H4 (cell line): Measurements from ENCODE around the gene MAP2K1. TPM values are rescaled to one million over a fixed set of nuclear protein-coding genes. Genes with fewer than 3 reads are reported as not detected.
"Not testable (repeated sequence)": the region's sequence is repeated elsewhere in the genome, so short reads cannot be mapped to it uniquely, and the experiment has no call there.

ENCODE experiments used
- DNase-seq: peaks from one replicate; pipeline ENCODE4 v3.0.0-alpha.2; 2015; ENCODE audit warnings: low spot score
- total RNA-seq: library from RNA; depleted of rRNA; stranded (reverse); fragments of >200 nt; shearing (Covaris generic); gene quantifications from 2 replicates; pipeline ENCODE4 v1.2.3, GENCODE V29; 2014

MAP2K1 gene
- total RNA-seq, 1 experiment from 2014 or later: 27.7 TPM

- no peak for DNase-seq
These were observed 38.4 kb downstream of the MAP2K1 start for GRCh38 chr15:66424963-66425612.

DNA sequence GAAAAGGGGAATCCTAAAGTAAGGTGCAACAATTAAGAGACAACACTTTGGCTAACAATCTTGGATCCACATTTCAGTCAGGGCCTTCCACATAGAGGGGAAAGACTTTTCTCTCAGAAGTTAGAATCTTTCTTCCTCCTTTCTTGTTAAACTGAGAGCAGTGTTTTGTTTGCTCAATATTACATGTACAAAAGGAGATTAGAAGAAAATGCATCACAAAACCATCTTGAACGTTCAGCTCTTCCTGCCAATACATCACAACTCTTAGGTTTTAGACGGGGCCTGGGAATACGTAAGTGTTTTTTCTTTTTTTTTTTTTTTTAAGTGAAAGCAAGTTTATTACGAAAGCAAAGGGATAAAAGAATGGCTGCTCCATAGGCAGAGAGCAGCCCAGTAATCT lies 39.1 kb downstream of the MAP2K1 start:
- no peak for DNase-seq

DNA sequence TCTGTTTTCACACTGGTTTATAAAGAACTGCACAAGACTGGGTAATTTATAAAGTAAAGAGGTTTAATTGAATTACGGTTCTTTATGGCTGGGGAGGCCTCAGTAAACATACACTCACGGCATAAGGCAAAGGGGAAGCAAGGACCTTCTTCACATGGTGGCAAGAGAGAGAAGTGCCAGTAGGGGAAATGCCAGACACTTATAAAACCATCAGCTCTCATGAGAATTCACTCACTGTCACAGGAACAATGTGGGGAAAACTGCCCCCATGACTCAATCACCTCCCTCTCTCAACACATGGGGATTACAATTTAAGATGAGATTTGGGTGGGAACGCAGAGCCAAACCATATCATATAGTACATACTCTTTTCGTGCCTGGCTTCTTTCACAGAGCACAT lies 42.4 kb downstream of the MAP2K1 start:
- no peak for DNase-seq

DNA sequence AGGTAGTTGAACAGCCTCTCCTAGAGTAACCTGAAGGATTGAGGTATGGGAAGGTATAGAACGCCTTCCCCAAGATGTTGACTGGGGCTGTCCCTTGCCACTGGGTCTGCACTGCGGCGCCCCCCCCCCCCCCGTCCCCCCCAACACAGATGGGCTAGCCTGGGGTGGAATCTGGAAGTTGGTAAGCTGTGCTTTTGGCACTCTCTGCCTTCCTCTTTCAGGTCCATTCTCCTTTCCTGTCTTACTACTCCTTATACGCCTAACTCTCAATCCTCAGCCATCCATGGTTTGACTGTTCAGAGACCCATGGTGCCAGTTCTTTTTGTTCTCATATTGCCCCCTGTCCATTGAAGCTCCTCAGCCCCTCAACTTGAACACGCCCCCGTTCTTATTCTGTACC lies 42.8 kb downstream of the MAP2K1 start:
- DNase-seq: no peak

DNA sequence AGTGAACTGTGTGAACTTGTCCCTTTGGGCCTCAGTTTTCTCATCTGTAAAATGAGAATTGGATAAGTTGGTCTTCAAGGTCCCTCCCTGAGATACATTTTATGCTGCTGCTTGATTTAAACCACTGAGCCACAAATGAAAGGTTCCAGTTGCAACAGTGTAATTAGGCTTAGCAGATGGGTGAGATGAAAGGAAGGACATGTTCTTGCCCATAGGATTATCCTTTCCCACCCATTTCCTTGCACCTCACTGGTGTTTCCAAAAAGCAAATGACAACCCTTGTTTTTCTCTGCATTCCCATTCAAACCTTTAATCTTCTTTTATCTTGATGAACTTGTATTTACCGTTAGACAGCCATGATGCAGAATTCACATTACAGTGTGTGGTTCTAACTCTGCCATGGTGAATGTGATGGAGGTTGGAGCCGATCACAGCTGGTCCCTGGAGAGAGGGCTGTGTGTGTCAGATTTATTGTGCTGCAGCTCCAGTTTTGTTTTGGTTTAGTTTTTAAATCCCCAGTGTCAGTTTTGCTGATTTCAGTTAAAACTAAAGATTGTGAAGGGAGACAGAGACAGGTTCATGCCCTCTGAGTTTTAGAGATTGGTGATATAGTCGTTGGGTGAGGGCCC lies 44.0 kb downstream of the MAP2K1 start:
- no peak for DNase-seq

GRCh38 chr15:66433726-66434125 lies 47.0 kb downstream of the MAP2K1 start:
- no peak for DNase-seq

DNA sequence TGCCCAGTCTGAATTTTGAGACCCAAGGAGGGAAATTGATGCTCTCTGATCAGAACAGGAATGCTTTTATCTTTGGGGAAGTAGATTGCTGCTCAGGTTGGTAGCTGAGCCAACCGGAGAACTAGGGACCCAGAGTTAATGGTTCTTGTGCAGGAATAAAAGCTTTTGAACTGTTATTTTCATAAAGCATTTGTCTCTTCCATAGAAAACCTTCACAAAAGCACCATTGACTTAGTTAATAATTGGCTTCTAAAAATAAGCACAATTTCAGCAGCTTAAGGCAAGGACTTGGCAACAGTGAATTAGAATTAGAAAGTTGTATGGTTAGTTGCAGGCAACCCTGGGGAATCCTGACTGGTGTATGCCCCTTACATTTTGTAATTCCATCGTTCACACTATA lies 53.8 kb downstream of the MAP2K1 start:
- DNase-seq: no peak

- no peak for DNase-seq
These were observed 65.7 kb downstream of the MAP2K1 start for GRCh38 chr15:66452420-66452819.

- DNase-seq: no peak
These were observed 66.4 kb downstream of the MAP2K1 start for GRCh38 chr15:66452971-66453580.

- DNase-seq: no peak
These were observed 67.4 kb downstream of the MAP2K1 start for GRCh38 chr15:66454143-66454542.

- no peak for DNase-seq
These were observed 69.5 kb downstream of the MAP2K1 start for GRCh38 chr15:66456211-66456610.

GRCh38 chr15:66459818-66460615 lies 73.3 kb downstream of the MAP2K1 start:
- peak; percentile 19 for DNase-seq

DNA sequence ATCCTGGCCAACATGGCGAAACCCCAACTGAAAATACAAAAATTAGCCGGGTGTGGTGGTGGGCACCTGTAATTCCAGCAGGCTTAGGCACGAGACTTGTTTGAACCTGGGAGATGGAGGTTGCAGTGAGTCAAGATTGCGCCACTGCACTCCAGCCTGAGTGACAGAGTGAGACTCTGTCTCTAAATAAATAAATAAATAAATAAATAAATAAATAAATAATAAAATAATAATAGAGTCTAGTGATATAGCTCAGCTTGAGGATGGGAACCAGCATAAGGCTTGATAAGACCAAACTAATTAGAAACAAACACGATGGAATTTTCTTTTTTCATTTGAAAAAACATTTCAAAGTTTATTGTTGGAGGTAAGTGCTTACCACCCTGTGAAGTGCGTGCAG lies 74.6 kb downstream of the MAP2K1 start:
- DNase-seq: not testable (repeated sequence)

GRCh38 chr15:66461917-66462316 lies 75.2 kb downstream of the MAP2K1 start:
- DNase-seq: no peak

GRCh38 chr15:66462627-66463026 lies 75.9 kb downstream of the MAP2K1 start:
- no peak for DNase-seq

- not testable (repeated sequence) for DNase-seq
These were observed 78.6 kb downstream of the MAP2K1 start for GRCh38 chr15:66465294-66465693.

GRCh38 chr15:66467162-66468040 lies 80.7 kb downstream of the MAP2K1 start:
- not testable (repeated sequence) for DNase-seq

DNA sequence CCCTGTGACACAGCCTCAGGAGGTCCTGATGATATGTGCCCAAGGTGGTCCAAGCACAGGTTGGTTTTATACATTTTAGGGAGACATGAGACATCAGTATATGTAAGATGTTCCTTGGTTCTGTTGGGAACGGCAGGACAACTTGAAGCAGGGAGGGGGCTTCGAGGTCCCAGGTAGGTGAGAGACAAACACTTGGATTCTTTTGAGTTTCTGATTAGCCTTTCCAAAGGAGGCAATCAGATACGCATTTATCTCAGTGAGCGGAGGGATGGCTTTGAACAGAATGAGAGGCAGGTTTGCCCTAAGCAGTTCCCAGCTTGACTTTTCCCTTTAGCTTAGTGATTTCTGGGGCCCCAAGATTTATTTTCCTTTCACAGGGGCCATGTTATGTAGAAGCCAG lies 84.1 kb downstream of the MAP2K1 start:
- DNase-seq: not testable (repeated sequence)

DNA sequence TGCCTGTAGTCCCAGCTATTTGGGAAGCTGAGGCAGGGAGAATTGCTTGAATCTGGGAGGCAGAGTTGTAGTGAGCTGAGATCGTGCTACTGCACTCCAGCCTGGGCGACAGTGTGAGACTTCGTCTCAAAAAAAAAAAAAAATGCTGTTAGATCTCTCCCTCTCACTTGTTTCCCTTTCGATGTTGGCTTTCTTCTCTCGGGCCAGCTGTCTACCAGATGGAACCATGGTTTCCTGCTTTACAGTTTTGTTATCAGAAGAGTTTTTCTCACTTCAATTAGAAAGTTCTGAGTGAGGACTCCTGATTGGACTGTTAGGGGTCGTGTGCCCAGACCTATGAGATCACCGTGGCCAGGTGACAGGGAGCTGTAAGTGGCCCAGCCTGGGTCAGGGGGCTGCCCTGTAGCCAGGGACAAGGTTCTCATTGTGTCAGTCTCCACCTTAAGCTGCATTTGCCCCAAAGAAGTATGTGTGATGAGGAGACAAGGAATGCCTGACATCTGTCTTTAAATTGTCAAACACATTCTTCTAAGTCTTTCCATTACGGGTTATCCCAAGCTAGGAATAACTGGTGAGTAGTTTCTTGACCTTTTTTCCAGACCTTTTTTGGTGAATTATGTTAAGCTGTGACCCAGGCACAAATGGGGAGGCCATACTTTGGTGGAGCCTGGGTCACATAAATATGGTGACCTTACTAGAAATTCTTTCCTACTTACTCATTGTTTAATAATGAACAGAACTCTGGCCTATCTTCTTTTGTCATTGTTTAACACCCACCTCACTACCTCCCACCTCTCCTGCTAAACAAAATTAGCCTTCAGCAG lies 85.7 kb downstream of the MAP2K1 start:
- no peak for DNase-seq

DNA sequence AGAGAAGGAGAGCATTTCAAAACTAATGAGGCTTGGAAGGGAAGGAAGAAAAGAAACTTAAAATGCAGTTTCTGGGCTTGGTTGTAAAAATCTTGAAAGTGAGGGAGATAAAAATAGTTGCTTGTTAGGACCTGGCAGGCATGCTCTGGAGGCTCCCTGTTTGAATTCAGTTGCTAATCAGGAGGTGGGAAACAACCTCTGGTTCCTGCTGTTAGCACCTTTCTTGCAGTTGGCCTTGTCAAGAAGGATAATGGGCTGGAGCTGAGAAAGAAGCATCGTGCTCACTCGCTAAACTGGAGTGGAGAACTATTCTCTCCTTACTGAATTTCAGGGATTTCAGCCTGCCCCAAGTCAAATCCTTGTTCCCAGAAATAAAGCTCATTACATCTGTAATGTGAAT lies 87.4 kb downstream of the MAP2K1 start:
- DNase-seq: no peak

DNA sequence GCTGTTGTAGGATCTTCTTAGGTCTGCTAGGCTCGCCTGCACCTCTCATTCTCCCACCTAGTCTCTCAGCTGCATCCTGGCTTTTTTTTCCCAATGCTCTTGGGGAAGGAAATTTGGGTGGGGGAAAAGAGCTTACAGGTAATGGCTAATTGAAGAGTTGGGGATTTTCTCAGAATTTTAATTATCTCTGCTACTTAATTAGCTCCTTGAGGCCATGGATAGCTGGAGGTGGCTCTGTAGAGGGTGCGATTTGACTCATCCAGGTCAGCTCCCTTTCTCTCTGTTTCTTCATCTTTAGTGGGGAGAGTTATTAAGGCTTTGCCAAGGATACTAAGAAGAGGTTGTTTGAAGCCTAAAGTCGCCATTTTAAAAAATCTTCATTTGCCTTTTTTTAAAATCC lies 88.3 kb downstream of the MAP2K1 start:
- DNase-seq: no peak
